CD4-positive, CD25-positive, alpha-beta regulatory T cell (primary cell): ENCODE results near the gene CST9. TPM values are rescaled to one million over a fixed set of nuclear protein-coding genes. Genes with fewer than 3 reads are reported as not detected.
A peak's percentile ranks its signal among the peaks of the same experiment; 100 is the strongest.

ENCODE experiments used
- ATAC-seq, 2 donors: fragments of 150-1000 bp; cut with Tn5 transposase; one replicate each; pipeline ENCODE4 v1.10.0; 2021; ENCODE audit warnings: low read depth in 2 of 2, moderate number of reproducible peaks in 2 of 2, moderate library complexity in 1 of 2
- DNase-seq, 3 donors: peaks; one replicate each; pipeline versions ENCODE4 v3.0.0 to v3.0.0-alpha.2; 2012 to 2022; ENCODE audit warnings: mixed read lengths in 1 of 3
- H3K27ac ChIP-seq: one replicate; pipeline ENCODE4 v1.7.0; 2013; ENCODE audit warnings: mild to moderate bottlenecking, low read length; ENCODE audit not compliant: insufficient read depth, poor library complexity, severe bottlenecking
- H3K27me3 ChIP-seq: one replicate; pipeline ENCODE4 v1.7.0; 2013; ENCODE audit warnings: low read length; ENCODE audit not compliant: control insufficient read depth, insufficient read depth
- H3K36me3 ChIP-seq: one replicate; pipeline ENCODE4 v1.7.0; 2013; ENCODE audit warnings: mild to moderate bottlenecking, low read length, moderate library complexity; ENCODE audit not compliant: control insufficient read depth, insufficient read depth
- H3K4me1 ChIP-seq: 2 replicates; pipeline ENCODE4 v1.7.0; 2013; ENCODE audit warnings: mild to moderate bottlenecking, low read length; ENCODE audit not compliant: insufficient read depth, control insufficient read depth, poor library complexity, severe bottlenecking
- H3K4me3 ChIP-seq: one replicate; pipeline ENCODE4 v1.7.0; 2013; ENCODE audit warnings: low read depth, mild to moderate bottlenecking, low read length, moderate library complexity
- H3K9me3 ChIP-seq, 2 experiments: 1 replicate in 1 of 2; 2 replicates in 1 of 2; pipeline ENCODE4 v1.7.0; 2013; ENCODE audit warnings: low read length in 2 of 2, mild to moderate bottlenecking in 1 of 2, moderate library complexity in 1 of 2; ENCODE audit not compliant: control insufficient read depth in 2 of 2
- H3K27ac Mint-ChIP-seq, 3 donors: one replicate each; pipeline ENCODE4 v1.8.0; 2020 to 2022; ENCODE audit warnings: mild to moderate bottlenecking in 3 of 3, mixed read lengths in 3 of 3, moderate library complexity in 2 of 3
- H3K27me3 Mint-ChIP-seq: one replicate; pipeline ENCODE4 v1.8.0; 2022; ENCODE audit warnings: mild to moderate bottlenecking, mixed read lengths
- H3K36me3 Mint-ChIP-seq: one replicate; pipeline ENCODE4 v1.8.0; 2020; ENCODE audit warnings: mixed read lengths
- H3K4me1 Mint-ChIP-seq, 4 donors: one replicate each; pipeline ENCODE4 v1.8.0; 2020 to 2022; ENCODE audit warnings: mixed read lengths in 4 of 4, mild to moderate bottlenecking in 1 of 4
- H3K4me3 Mint-ChIP-seq, 4 donors: one replicate each; pipeline ENCODE4 v1.8.0; 2020 to 2022; ENCODE audit warnings: mild to moderate bottlenecking in 4 of 4, mixed read lengths in 4 of 4, moderate library complexity in 3 of 4
- H3K9me3 Mint-ChIP-seq, 7 donors: one replicate each; pipeline ENCODE4 v1.8.0; 2020 to 2022; ENCODE audit warnings: mixed read lengths in 7 of 7, mild to moderate bottlenecking in 3 of 7, moderate library complexity in 2 of 7
- polyA plus RNA-seq, 4 donors: library from polyadenylated mRNA; unstranded; fragments of 300-500 nt; fragmentation: Illumina TruSeq; gene quantifications; one replicate each; pipeline ENCODE4 v1.2.3, GENCODE V29; 2021
- total RNA-seq: library from RNA; stranded (reverse); gene quantifications from one replicate; pipeline ENCODE4 v1.2.3, GENCODE V29; 2022

The CST9 gene
- total and polyA plus RNA-seq, 5 donors from 2014 or later, result not detected

- no peaks in the 10 kb centered on the region for H3K27me3 ChIP-seq
- Mint-ChIP-seq H3K27ac (no peak overlapping the region), H3K4me3 (no peak overlapping the region), H3K9me3 (peaks cover 0 to 2% (median 0%) of the 10 kb centered on the region in 7 donors), H3K27me3 (no peaks in the 10 kb centered on the region), H3K36me3 (no peaks in the 10 kb centered on the region), H3K4me1 (no peaks in the 10 kb centered on the region)
- H3K9me3 ChIP-seq, result no peaks in the 10 kb centered on the region
- no peak for DNase-seq
- H3K27ac ChIP-seq, result no peak overlapping the region
- H3K4me1 ChIP-seq, result no peaks in the 10 kb centered on the region
- no peaks in the 10 kb centered on the region for H3K36me3 ChIP-seq
- no peak for ATAC-seq
- H3K4me3 ChIP-seq, result no peak overlapping the region
Measured at GRCh38 chr20:23602699-23603098, 3.0 kb downstream of the CST9 start.

DNA sequence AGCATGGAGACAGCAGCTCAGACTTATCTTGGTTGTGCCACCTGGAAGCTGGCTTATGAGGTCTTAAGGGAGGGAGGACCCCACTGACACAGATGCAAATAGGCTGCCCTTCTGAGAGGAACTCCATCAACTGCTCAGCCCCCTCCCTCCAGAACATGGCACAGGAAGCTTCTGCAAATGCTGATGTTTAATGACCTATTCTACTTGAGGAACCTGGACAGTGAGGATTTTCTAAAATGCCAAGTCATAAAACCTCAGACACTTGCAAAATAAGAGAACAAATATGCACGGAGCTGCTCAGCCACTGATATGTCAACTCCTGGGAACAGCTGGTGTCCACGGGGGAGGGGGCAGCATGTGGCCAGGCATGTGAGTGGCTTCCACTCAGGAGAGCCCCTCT lies 3.5 kb downstream of the CST9 start:
- no peak for DNase-seq
- no peaks in the 10 kb centered on the region for H3K27me3 ChIP-seq

GRCh38 chr20:23601715-23602114 lies 4.0 kb downstream of the CST9 start:
- Histone ChIP-seq H3K4me1 (no peaks in the 10 kb centered on the region), H3K27ac (no peak overlapping the region), H3K36me3 (no peaks in the 10 kb centered on the region), H3K9me3 (no peaks in the 10 kb centered on the region), H3K27me3 (no peaks in the 10 kb centered on the region), H3K4me3 (no peak overlapping the region)
- DNase-seq (no peak), ATAC-seq (no peak)
- no peak overlapping the region for H3K4me3 Mint-ChIP-seq
- no peaks in the 10 kb centered on the region for H3K4me1 Mint-ChIP-seq
- H3K36me3 Mint-ChIP-seq, result no peaks in the 10 kb centered on the region
- no peak overlapping the region for H3K27ac Mint-ChIP-seq
- H3K9me3 Mint-ChIP-seq, result peaks cover 0 to 4% (median 0%) of the 10 kb centered on the region in 7 donors
- no peaks in the 10 kb centered on the region for H3K27me3 Mint-ChIP-seq

More for the DNA sequence above, 3.5 kb downstream of the CST9 start:
- H3K4me1 Mint-ChIP-seq, result no peaks in the 10 kb centered on the region
- no peak overlapping the region for H3K4me3 ChIP-seq
- no peaks in the 10 kb centered on the region for H3K9me3 ChIP-seq
- H3K4me3 Mint-ChIP-seq, result no peak overlapping the region
- no peak for ATAC-seq
- H3K9me3 Mint-ChIP-seq, result peaks cover 0 to 4% (median 0%) of the 10 kb centered on the region in 7 donors
- no peak overlapping the region for H3K27ac ChIP-seq
- no peaks in the 10 kb centered on the region for H3K4me1 ChIP-seq
- H3K36me3 ChIP-seq, result no peaks in the 10 kb centered on the region
- H3K27me3 Mint-ChIP-seq, result no peaks in the 10 kb centered on the region
- no peaks in the 10 kb centered on the region for H3K36me3 Mint-ChIP-seq
- H3K27ac Mint-ChIP-seq, result no peak overlapping the region

- no peaks in the 10 kb centered on the region for H3K9me3 ChIP-seq
- ATAC-seq, result no peak
Measured at GRCh38 chr20:23598481-23598880, 7.2 kb downstream of the CST9 start.

GRCh38 chr20:23596579-23597250 lies 9.0 kb downstream of the CST9 start:
- no peaks in the 10 kb centered on the region for H3K36me3 Mint-ChIP-seq
- no peaks in the 10 kb centered on the region for H3K27me3 Mint-ChIP-seq
- no peak overlapping the region for H3K4me3 Mint-ChIP-seq
- Histone ChIP-seq H3K4me1 (no peaks in the 10 kb centered on the region), H3K36me3 (no peaks in the 10 kb centered on the region), H3K4me3 (no peak overlapping the region), H3K27ac (no peak overlapping the region), H3K27me3 (no peaks in the 10 kb centered on the region), H3K9me3 (no peaks in the 10 kb centered on the region)
- H3K4me1 Mint-ChIP-seq, result no peaks in the 10 kb centered on the region
- DNase-seq, result no peak
- H3K9me3 Mint-ChIP-seq, result peaks cover 0 to 4% (median 0%) of the 10 kb centered on the region in 7 donors
- ATAC-seq, result no peak
- H3K27ac Mint-ChIP-seq, result no peak overlapping the region

More at GRCh38 chr20:23598481-23598880, 7.2 kb downstream of the CST9 start:
- Mint-ChIP-seq H3K4me1 (no peaks in the 10 kb centered on the region), H3K4me3 (no peak overlapping the region), H3K27me3 (no peaks in the 10 kb centered on the region), H3K27ac (no peak overlapping the region), H3K36me3 (no peaks in the 10 kb centered on the region), H3K9me3 (peaks cover 0 to 4% (median 0%) of the 10 kb centered on the region in 7 donors)
- DNase-seq, result no peak
- Histone ChIP-seq H3K27me3 (no peaks in the 10 kb centered on the region), H3K4me3 (no peak overlapping the region), H3K27ac (no peak overlapping the region), H3K36me3 (no peaks in the 10 kb centered on the region), H3K4me1 (no peaks in the 10 kb centered on the region)

- Mint-ChIP-seq H3K4me3 (no peak overlapping the region), H3K9me3 (peaks cover 0 to 4% (median 0%) of the 10 kb centered on the region in 7 donors), H3K27ac (no peak overlapping the region), H3K27me3 (no peaks in the 10 kb centered on the region), H3K4me1 (no peaks in the 10 kb centered on the region), H3K36me3 (no peaks in the 10 kb centered on the region)
- Histone ChIP-seq H3K4me3 (no peak overlapping the region), H3K27ac (no peak overlapping the region), H3K9me3 (no peaks in the 10 kb centered on the region), H3K4me1 (no peaks in the 10 kb centered on the region), H3K27me3 (no peaks in the 10 kb centered on the region), H3K36me3 (no peaks in the 10 kb centered on the region)
- no peak for DNase-seq
- no peak for ATAC-seq
Measured at GRCh38 chr20:23595941-23596340, 9.8 kb downstream of the CST9 start.

DNA sequence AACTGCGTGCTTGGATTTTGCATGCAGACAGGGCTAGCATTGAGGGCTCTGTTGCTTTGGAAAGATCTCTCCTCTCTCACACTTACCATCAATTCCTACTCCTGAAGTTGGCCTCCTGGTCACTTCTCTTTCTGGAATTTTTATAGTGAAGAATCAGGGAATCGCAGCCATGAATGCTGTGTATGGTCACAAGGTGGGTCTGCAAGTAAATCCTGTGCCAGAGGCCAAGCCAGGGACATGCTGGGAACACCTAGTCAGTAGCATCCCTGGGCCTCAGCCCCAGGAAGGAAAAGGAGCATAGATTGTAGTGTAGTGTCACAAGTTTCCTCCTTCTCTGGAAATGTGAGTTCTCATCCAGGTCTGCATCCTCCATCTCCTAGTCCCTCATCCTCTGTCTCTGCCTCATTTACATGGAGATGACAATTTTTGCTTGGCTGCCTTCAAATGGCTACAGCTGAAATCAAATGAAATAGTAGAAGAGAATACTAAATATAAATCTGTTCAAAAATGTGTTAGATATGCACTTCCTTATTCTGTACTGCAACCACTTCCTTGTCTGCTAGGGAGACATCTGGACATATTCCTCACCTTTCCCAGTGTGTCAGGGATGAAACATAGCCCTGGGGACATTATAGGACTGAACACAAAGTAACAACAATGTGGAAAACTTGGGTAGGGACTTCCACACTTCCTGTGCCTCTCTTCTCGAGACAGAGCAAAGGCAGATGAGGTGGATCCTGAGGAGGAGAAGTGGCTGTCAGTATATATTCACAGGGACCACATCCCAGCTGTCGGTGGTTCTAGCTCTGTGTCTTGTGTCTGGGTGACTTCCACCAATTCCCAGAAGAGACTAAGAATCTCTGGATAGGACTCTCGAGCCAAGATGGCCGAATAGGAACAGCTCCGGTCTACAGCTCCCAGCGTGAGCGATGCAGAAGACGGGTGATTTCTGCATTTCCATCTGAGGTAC lies 17.0 kb downstream of the CST9 start:
- no peaks in the 10 kb centered on the region for H3K36me3 ChIP-seq
- H3K4me1 ChIP-seq, result no peaks in the 10 kb centered on the region
- no peaks in the 10 kb centered on the region for H3K27me3 ChIP-seq
- ATAC-seq (no peak), DNase-seq (no peak)
- no peaks in the 10 kb centered on the region for H3K9me3 ChIP-seq
- Mint-ChIP-seq H3K27ac (no peak overlapping the region), H3K4me1 (no peaks in the 10 kb centered on the region), H3K27me3 (no peaks in the 10 kb centered on the region), H3K9me3 (no peaks in the 10 kb centered on the region), H3K36me3 (no peaks in the 10 kb centered on the region), H3K4me3 (peak overlapping the region in 1 of 4 donors; percentile 39)
- no peak overlapping the region for H3K27ac ChIP-seq
- no peak overlapping the region for H3K4me3 ChIP-seq
